Measurements from ENCODE around the gene ABCB9. TPM values are rescaled to one million over a fixed set of nuclear protein-coding genes. Genes with fewer than 3 reads are reported as not detected.

The ABCB9 gene
- total and polyA plus RNA-seq, 7 donors, result 1.2 to 5.3 (median 3.0) TPM

DNA sequence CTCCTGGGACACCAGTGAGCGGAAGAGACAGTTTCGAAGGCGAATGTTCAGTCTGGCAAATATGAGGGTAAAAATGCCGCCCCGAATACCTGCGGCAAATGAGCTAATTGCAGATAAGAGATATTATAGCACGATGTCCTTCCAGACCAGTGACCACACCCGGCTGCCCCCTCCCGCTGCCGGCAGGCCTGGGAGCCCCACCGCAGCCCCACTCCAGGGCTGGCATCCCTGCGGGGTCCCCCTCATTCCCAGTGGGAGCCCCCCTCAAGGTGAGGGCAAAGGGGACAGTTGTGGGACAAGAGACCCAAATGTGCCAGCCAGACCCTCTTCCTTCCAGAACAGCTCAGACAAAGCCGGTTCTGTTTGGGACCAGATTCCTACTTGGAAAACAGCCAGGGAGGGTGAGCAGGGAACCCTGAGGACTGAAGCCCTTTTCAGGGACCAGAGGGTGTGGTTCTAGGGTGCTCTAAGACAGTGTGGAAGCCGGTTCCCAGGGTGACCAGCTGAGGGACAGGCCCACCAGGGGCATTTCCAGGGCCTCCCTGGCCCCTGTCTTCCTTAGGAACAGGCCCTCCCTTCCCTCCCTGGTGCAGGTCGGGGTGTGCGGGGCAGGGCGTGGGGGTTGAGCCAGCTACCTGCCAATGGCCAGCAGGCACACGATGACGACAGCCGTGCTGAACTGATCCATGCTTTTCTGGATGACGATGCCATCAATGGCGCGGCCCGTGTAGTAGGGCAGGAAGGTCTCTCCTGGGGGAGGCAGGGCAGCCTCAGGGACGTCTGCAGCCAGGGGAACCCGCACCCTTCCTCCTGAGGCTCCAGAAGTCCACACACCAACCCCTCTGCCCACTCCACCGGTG is 16.2 kb downstream of the ABCB9 start:
- Histone ChIP-seq H3K27ac (no peak overlapping the region), H3K4me3 (no peak overlapping the region), H3K27me3 (no peaks in the 10 kb centered on the region), H3K36me3 (no peaks in the 10 kb centered on the region), H3K4me1 (peaks cover 0 to 13% (median 3%) of the 10 kb centered on the region in 4 donors), H3K9me3 (no peaks in the 10 kb centered on the region)
- WGBS, 2 donors, result 79 to 88% methylated on average over 27 of the region's 27 CpGs
- TF ChIP-seq POLR2AphosphoS5 (IDR thresholded peaks at IDR 0.05) (no peak), POLR2A (IDR thresholded peaks at IDR 0.05) (no peak), EP300 (IDR thresholded peaks at IDR 0.05) (no peak), CTCF (IDR thresholded peaks at IDR 0.05) (no peak)
- DNase-seq, result no peak
- intact Hi-C loops (cut with DNase I), result no loop called here

- intact Hi-C loops (cut with DNase I), result no loop called here
- Histone ChIP-seq H3K27me3 (no peaks in the 10 kb centered on the region), H3K4me3 (no peak overlapping the region), H3K36me3 (no peaks in the 10 kb centered on the region), H3K9me3 (no peaks in the 10 kb centered on the region), H3K27ac (no peak overlapping the region), H3K4me1 (peaks cover 0 to 17% (median 3%) of the 10 kb centered on the region in 4 donors)
- DNase-seq, result no peak
- WGBS, 2 donors, result 94% methylated on average over 8 of the region's 8 CpGs
- TF ChIP-seq POLR2A (IDR thresholded peaks at IDR 0.05) (no peak), EP300 (IDR thresholded peaks at IDR 0.05) (no peak), POLR2AphosphoS5 (IDR thresholded peaks at IDR 0.05) (no peak), CTCF (IDR thresholded peaks at IDR 0.05) (no peak)
Measured at GRCh38 chr12:122949405-122949804, 16.9 kb downstream of the ABCB9 start.

GRCh38 chr12:122948605-122949004 is 17.7 kb downstream of the ABCB9 start:
- Histone ChIP-seq H3K4me1 (peaks cover 0 to 20% (median 3%) of the 10 kb centered on the region in 4 donors), H3K27me3 (no peaks in the 10 kb centered on the region), H3K4me3 (no peak overlapping the region), H3K9me3 (no peaks in the 10 kb centered on the region), H3K36me3 (no peaks in the 10 kb centered on the region), H3K27ac (no peak overlapping the region)
- DNase-seq, result no peak
- 93 to 96% methylated on average over 14 of the region's 14 CpGs for WGBS, 2 donors
- no peak for TF ChIP-seq POLR2AphosphoS5 (IDR thresholded peaks at IDR 0.05)
- TF ChIP-seq CTCF (IDR thresholded peaks at IDR 0.05), result no peak
- no peak for TF ChIP-seq EP300 (IDR thresholded peaks at IDR 0.05)
- no peak for TF ChIP-seq POLR2A (IDR thresholded peaks at IDR 0.05)
- intact Hi-C loops (cut with DNase I), result no loop called here

- peak overlapping the region; percentile 44 to 71 (median 50) for H3K27ac ChIP-seq
- intact Hi-C loops (cut with DNase I), result no loop called here
- no peaks in the 10 kb centered on the region for H3K27me3 ChIP-seq
- H3K4me3 ChIP-seq, result no peak overlapping the region
- 25 to 60% methylated on average over 15 of the region's 15 CpGs for WGBS, 2 donors
- no peaks in the 10 kb centered on the region for H3K9me3 ChIP-seq
- H3K36me3 ChIP-seq, result no peaks in the 10 kb centered on the region
- no peak for DNase-seq
- TF ChIP-seq POLR2AphosphoS5 (IDR thresholded peaks at IDR 0.05) (peak in 1 of 4 donors; percentile 30), POLR2A (IDR thresholded peaks at IDR 0.05) (no peak), CTCF (IDR thresholded peaks at IDR 0.05) (no peak), EP300 (IDR thresholded peaks at IDR 0.05) (no peak)
- H3K4me1 ChIP-seq, result peaks cover 0 to 20% (median 3%) of the 10 kb centered on the region in 4 donors
Measured at GRCh38 chr12:122947352-122947792, 18.9 kb downstream of the ABCB9 start.

All from sigmoid colon (tissue), 7 donors.